ENCODE measurements around the gene ADGRG3. TPM values are rescaled to one million over a fixed set of nuclear protein-coding genes. Genes with fewer than 3 reads are reported as not detected.

ADGRG3 gene
- total and polyA plus RNA-seq, 10 of the 15 experiments (the other 5 are each of a cell fraction or from before 2014, with no cell fraction given) = 0.10 to 0.11 (median 0.10) TPM; not detected in 7

DNA sequence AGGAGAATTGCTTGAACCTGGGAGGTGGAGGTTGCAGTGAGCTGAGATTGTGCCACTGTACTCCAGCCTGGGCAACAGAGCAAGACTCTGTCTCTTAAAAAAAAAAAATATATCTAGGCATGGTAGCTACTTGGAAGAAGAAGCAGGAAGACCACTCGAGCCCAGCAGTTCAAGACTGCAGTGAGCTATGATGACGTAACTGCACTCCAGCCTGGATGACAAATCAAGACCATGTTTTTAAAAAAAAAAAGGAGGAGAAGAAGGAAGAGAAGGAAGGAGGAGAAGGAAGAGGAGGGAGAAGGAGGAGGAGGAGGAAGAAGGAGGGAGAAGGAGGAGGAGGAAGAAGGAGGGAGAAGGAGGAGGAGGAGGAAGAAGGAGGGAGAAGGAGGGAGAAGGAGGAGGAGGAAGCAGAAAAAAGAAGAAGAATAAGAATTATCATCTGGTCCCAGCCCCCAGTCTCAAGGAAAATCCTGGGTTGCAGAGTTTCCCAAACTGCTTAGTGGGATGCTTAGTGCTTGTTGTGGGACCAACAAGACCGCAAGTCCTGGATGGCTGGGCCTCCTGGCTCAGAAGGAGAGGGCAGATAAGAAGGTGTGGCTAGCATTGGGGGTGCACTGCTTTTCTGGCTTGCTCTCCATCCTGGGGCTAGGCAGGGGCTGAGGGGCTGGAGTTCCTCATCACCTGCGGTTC, 22.8 kb downstream of the ADGRG3 start:
- Histone ChIP-seq H3K9me3 (replicated peaks; ENCODE audit: control insufficient read depth, insufficient read depth, low read length) (no peaks in the 10 kb centered on the region), H3K9ac (ENCODE audit: control insufficient read depth, insufficient read depth, low read length) (no peak overlapping the region), H2AFZ (ENCODE audit: control insufficient read depth, low read depth, low read length) (no peak overlapping the region), H3K27me3 (replicated peaks in 1 of 2; ENCODE audit: control insufficient read depth in 2 of 2, insufficient read depth in 2 of 2, low read length in 1 of 2) (no peaks in the 10 kb centered on the region), H3K4me3 (no peak overlapping the region), H3K4me2 (ENCODE audit: control insufficient read depth, insufficient read depth) (no peak overlapping the region), H3K79me2 (ENCODE audit: control insufficient read depth, insufficient read depth, low read length) (no peaks in the 10 kb centered on the region), H4K20me1 (ENCODE audit: control insufficient read depth, insufficient read depth) (no peaks in the 10 kb centered on the region), H3K27ac (ENCODE audit: control insufficient read depth, insufficient read depth) (no peak overlapping the region), H3K36me3 (ENCODE audit: control insufficient read depth in 2 of 2, insufficient read depth in 2 of 2, low read length in 1 of 2) (no peaks in the 10 kb centered on the region), H3K4me1 (ENCODE audit: control insufficient read depth, insufficient read depth, low read length) (peaks cover 17% of the 10 kb centered on the region)
- ATAC-seq (no peak), FAIRE-seq (no peak), DNase-seq (ENCODE audit: low read depth, low spot score) (no peak)
- in situ Hi-C loops (cut with MboI) = no loop called here
- ChIA-PET CTCF (interaction anchor here (1.0 to 1.1 kb wide), 4 partner anchors 29 to 115 kb away, joined by 3 to 5 read pairs (median 4); no protein-coding TSS in a partner anchor), RAD21 (ENCODE audit: unreplicated experiment) (no interaction called here), SMC1A (ENCODE audit: uncharacterized antibody, unreplicated experiment) (interaction anchor here (1.1 to 1.8 kb wide), 3 partner anchors 9 to 145 kb away, joined by 3 to 7 read pairs (median 3); no protein-coding TSS in a partner anchor), POLR2A (interaction anchor here (0.7 to 2.6 kb wide), 3 partner anchors 44 to 141 kb away, joined by 3 to 10 read pairs (median 4); partner anchors contain the start of gene KATNB1)
- whole genome bisulfite sequencing (ENCODE audit: insufficient coverage, insufficient replicate concordance, low lambda C conversion rate, missing lambda C conversion rate) = 78% methylated on average over 4 of the region's 4 CpGs
- no TSS peak for BruUV-seq (replicated peaks)
- intact Hi-C loops (cut with micrococcal nuclease; ENCODE audit: unreplicated experiment) = loop anchor here (2.0 kb wide), 1 partner anchor 44 kb away; the partner anchor contains the start of gene KATNB1
- TF ChIP-seq, protein P1, sequence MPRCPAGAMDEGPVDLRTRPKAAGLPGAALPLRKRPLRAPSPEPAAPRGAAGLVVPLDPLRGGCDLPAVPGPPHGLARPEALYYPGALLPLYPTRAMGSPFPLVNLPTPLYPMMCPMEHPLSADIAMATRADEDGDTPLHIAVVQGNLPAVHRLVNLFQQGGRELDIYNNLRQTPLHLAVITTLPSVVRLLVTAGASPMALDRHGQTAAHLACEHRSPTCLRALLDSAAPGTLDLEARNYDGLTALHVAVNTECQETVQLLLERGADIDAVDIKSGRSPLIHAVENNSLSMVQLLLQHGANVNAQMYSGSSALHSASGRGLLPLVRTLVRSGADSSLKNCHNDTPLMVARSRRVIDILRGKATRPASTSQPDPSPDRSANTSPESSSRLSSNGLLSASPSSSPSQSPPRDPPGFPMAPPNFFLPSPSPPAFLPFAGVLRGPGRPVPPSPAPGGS (IDR thresholded peaks at IDR 0.05; ENCODE audit: borderline replicate concordance, insufficient read depth, low read depth, low read length, poor library complexity, severe bottlenecking) = no peak
- no peak for TF ChIP-seq CHD4 (IDR thresholded peaks at IDR 0.05)
- TF ChIP-seq BCLAF1 (IDR thresholded peaks at IDR 0.05) = no peak
- TF ChIP-seq RCOR1 (conservative IDR thresholded peaks at IDR 0.05; ENCODE audit: low read depth, low read length) = no peak
- no peak for TF ChIP-seq MTA3 (IDR thresholded peaks at IDR 0.05; ENCODE audit: borderline replicate concordance, low read length)
- no peak for TF ChIP-seq SIN3A (IDR thresholded peaks at IDR 0.05; ENCODE audit: low read depth, low read length)
- no peak for TF ChIP-seq POU2F2 (IDR thresholded peaks at IDR 0.05; ENCODE audit: borderline replicate concordance, low read depth, low read length)
- no peak for TF ChIP-seq BMI1 (IDR thresholded peaks at IDR 0.05; ENCODE audit: borderline replicate concordance)
- no peak for TF ChIP-seq USF1 (IDR thresholded peaks at IDR 0.05; ENCODE audit: borderline replicate concordance, extremely low read length, insufficient read depth, low read depth, low read length)
- TF ChIP-seq ZNF592 (IDR thresholded peaks at IDR 0.05) = no peak
